ENCODE data around the gene NBPF8. TPM values are rescaled to one million over a fixed set of nuclear protein-coding genes. Genes with fewer than 3 reads are reported as not detected.

The NBPF8 gene
- 17.7 and 22.8 TPM in 2 replicates for total RNA-seq

GRCh38 chr1:120414911-120415480, at the start of gene NBPF8:
NBPF8 (plus strand) TSS chr1:120415035; CDS start chr1:120436523, 21,488 bp downstream.

Other genes with a start within 250 kb of the NBPF8 start
- gene SEC22B, start 238.5 kb upstream of the NBPF8 start, total RNA-seq = 49.9 and 62.6 TPM in 2 replicates

All from smooth muscle cell of the pulmonary artery (primary cell).